ENCODE data around the gene POU2AF2.

POU2AF2 gene

GRCh38 chr11:111334532-111335502 lies 89.3 kb downstream of the POU2AF2 start:
- no peak for DNase-seq

GRCh38 chr11:111335549-111335948 lies 90.0 kb downstream of the POU2AF2 start:
- no peak for DNase-seq

All from fibroblast of skin of abdomen (primary cell).